HG02571 (cell line): ENCODE data around the gene SRGAP2.
"Not testable (repeated sequence)": the region's sequence is repeated elsewhere in the genome, so short reads cannot be mapped to it uniquely, and the experiment has no call there.

Experiments
- ATAC-seq: cut with Tn5 transposase; IDR thresholded peaks from one replicate; pipeline ENCODE4 v1.9.1; 2021; ENCODE audit warnings: mild to moderate bottlenecking, moderate library complexity; ENCODE audit not compliant: unreplicated experiment

Gene SRGAP2

GRCh38 chr1:206203364-206204158, at the start of gene SRGAP2:
SRGAP2 (plus strand) TSS chr1:206203541; CDS start chr1:206205971, 2,430 bp downstream.
- peak; percentile 4 for ATAC-seq

- not testable (repeated sequence) for ATAC-seq
Measured at GRCh38 chr1:206167350-206168029, 35.9 kb upstream of the SRGAP2 start.

GRCh38 chr1:206169794-206170193, 33.5 kb upstream of the SRGAP2 start:
- not testable (repeated sequence) for ATAC-seq

GRCh38 chr1:206173110-206173719, 30.1 kb upstream of the SRGAP2 start:
- ATAC-seq, result not testable (repeated sequence)

GRCh38 chr1:206174182-206174868, 29.0 kb upstream of the SRGAP2 start:
- not testable (repeated sequence) for ATAC-seq

- ATAC-seq, result not testable (repeated sequence)
Measured at GRCh38 chr1:206175459-206176113, 27.8 kb upstream of the SRGAP2 start.

- not testable (repeated sequence) for ATAC-seq
Measured at GRCh38 chr1:206176114-206176502, 27.2 kb upstream of the SRGAP2 start.

GRCh38 chr1:206178061-206178989, 25.0 kb upstream of the SRGAP2 start:
- ATAC-seq, result not testable (repeated sequence)

- ATAC-seq, result not testable (repeated sequence)
Measured at GRCh38 chr1:206179666-206180065, 23.7 kb upstream of the SRGAP2 start.

- ATAC-seq, result not testable (repeated sequence)
Measured at GRCh38 chr1:206182368-206183317, 20.7 kb upstream of the SRGAP2 start.

- not testable (repeated sequence) for ATAC-seq
Measured at GRCh38 chr1:206183788-206184187, 19.6 kb upstream of the SRGAP2 start.

GRCh38 chr1:206185778-206186177, 17.6 kb upstream of the SRGAP2 start:
- ATAC-seq, result not testable (repeated sequence)

- ATAC-seq, result not testable (repeated sequence)
Measured at GRCh38 chr1:206186826-206187225, 16.5 kb upstream of the SRGAP2 start.

GRCh38 chr1:206195182-206195581, 8.2 kb upstream of the SRGAP2 start:
- not testable (repeated sequence) for ATAC-seq

GRCh38 chr1:206196748-206197424, 6.5 kb upstream of the SRGAP2 start:
- ATAC-seq, result not testable (repeated sequence)

GRCh38 chr1:206202789-206203363, 465 bp upstream of the SRGAP2 start, which contains the start of gene FAM72A:
FAM72A (minus strand) TSS chr1:206202839; CDS start chr1:206202025, 814 bp downstream.
- peak; percentile 90 for ATAC-seq

GRCh38 chr1:206204159-206204511, 794 bp downstream of the SRGAP2 start:
- ATAC-seq, result not testable (repeated sequence)
